Left ventricle myocardium superior (tissue), 1 donor: ENCODE data around the gene OR5V1. TPM values are rescaled to one million over a fixed set of nuclear protein-coding genes. Genes with fewer than 3 reads are reported as not detected.
"Not testable (repeated sequence)": the region's sequence is repeated elsewhere in the genome, so short reads cannot be mapped to it uniquely, and the experiment has no call there.

Experiments used
- ATAC-seq: fragments of 200-7000 bp; cut with Tn5 transposase; one replicate; pipeline ENCODE4 v1.9.1; 2020; ENCODE audit warnings: mild to moderate bottlenecking, moderate library complexity
- DNase-seq: peaks from one replicate; pipeline ENCODE4 v3.0.0-alpha.2; 2020
- intact Hi-C: fragments of 100-400 bp; cut with micrococcal nuclease; formaldehyde crosslinking; loops from one replicate; pipeline ENCODE4 v1.11.0; 2022
- long read RNA-seq: library from polyadenylated mRNA; unstranded; transcript quantifications from one replicate; pipeline ENCODE4 v2.0.0, GENCODE V29; 2021
- total RNA-seq: library from RNA; stranded (reverse); fragmentation: NEBNext Ultra II Directional; extraction: Animal tissue kit (Norgen Biotek cat#: 25700); gene quantifications from one replicate; pipeline ENCODE4 v1.2.1, GENCODE V29; 2021
- donor health status: DM: no; HTN: yes; CAD: no; lungs with severe emphysema.

OR5V1 gene
- total RNA-seq = not detected
- long read RNA-seq = 0 reads

DNA sequence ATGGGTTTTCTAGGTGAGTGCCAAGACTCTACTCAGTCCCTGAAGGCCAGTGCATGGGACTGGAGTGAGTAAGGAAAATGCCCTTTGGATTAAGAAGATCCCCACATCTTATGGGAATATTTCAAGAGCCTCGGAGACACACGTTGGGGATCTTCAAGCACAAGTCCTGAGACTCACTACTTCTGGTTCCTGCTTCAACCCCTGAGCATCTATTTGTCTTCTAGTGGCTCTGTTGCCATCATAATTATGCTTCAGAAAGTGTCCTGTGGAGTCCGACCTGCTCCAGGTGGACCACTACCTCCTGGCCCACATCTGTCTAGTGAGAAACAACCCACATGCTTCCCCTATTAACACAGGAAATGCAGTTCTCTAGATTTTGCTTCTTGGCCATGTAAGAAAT is at the start of gene OR5V1:
OR5V1 (minus strand) TSS at position 101 of the 400 bp plus-strand sequence. CDS start 12,670 bp downstream, outside the sequence.
- DNase-seq (no peak), ATAC-seq (no peak)
- intact Hi-C loops = no loop called here

DNA sequence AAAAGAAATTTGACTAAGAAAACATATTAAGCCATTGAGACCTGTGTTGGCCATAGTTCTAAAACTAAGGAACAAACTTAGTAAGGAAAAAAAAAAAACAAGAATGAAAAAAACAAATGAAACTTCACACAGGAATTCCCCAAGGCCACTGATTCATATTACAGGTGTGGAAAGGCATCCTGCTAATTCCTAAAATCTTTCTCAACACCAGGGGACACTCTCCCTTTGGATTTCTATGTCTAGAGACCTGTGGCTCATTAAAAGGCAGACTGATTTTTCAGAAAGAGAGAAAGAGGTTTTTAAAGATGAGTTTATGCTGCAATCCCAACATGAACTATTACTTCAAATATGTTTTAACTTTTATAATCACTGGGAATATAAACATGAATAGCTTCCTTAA is 45.9 kb upstream of the OR5V1 start, which contains the start of gene OR12D1:
OR12D1 (plus strand) TSS at position 341 of the 400 bp plus-strand sequence.
- intact Hi-C loops = no loop called here
- DNase-seq = no peak
- ATAC-seq = no peak

DNA sequence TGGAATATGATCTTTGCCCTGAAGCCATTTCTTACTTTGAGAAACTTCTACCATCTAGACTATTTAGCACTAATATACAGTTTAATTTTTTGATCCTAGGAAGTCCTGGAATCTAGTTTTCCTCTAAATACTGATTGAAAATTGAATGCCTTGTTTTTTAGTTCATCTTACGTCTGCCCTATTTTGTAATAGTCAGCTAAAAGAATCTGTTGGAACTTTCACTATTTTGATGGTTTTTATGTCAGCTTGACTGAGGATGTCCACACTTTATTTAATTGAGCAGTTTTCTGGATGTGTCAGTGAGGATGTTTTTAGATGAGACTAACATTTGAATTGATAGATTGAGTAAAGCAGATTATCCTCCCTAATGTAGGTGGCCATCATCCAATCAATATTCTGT is 35.1 kb upstream of the OR5V1 start:
- DNase-seq = no peak
- no peak for ATAC-seq
- intact Hi-C loops = no loop called here

DNA sequence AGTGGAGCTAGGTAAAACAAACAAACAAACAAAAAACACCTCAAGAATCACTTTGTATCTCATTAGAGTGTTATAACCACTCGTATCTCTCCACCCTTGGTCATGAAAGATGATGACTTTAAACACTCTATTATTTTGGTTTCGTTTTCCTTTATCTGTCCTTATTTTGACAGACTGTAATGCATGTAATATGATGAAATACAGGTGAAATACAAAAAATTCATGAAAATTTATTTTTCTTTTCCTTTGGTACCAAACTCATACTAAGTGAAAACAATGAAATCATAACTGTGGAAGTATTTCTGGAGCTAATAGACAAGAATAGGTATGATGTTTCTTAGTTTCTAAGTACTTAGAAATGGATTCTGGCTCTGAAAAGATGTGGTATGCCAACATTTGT is 30.9 kb upstream of the OR5V1 start:
- ATAC-seq (no peak), DNase-seq (no peak)
- intact Hi-C loops = no loop called here

DNA sequence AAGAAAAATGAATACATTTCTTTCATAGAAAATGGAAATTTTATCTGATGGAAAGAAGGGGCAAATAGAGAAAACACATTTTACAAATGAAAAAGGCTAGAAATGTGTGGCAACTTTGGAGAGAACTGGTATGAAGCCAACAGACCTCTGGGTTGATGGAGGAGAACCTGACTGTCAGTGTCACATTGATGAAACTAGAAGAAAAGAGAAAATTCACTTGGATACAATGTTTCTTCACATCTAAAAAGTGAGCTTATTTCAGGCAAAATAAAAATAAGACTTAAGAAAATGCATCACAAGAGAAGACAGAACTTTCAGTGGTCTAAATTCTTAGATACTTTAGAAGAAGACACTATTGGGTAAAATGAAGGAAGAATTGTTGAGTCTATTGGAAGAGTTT is 26.7 kb upstream of the OR5V1 start, which contains the start of gene OR12D2:
OR12D2 (plus strand) TSS at position 301 of the 400 bp plus-strand sequence. CDS start 1,069 bp downstream, outside the sequence.
- DNase-seq = no peak

DNA sequence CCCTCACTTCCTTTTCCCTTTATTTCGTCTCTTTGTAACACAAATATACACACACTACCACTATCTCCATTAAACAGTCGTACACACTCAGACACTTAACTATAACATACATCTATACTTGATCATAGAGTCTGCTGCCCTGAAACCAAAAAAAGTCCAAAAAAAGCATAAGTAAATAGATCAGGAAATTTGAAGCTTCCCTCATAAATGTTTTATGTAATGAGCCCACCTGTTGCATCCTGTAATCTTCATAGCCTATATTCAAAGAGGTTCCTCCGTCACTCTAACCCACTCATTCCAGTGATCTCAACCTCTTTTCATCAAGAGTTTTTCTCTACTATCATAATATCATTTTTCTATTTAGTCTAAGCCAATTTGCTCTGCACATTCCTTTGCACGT is 19.9 kb upstream of the OR5V1 start:
- ATAC-seq = no peak
- DNase-seq = no peak
- intact Hi-C loops = no loop called here

More for the DNA sequence above, 26.7 kb upstream of the OR5V1 start, which contains the start of gene OR12D2:
- no peak for ATAC-seq
- intact Hi-C loops = no loop called here

DNA sequence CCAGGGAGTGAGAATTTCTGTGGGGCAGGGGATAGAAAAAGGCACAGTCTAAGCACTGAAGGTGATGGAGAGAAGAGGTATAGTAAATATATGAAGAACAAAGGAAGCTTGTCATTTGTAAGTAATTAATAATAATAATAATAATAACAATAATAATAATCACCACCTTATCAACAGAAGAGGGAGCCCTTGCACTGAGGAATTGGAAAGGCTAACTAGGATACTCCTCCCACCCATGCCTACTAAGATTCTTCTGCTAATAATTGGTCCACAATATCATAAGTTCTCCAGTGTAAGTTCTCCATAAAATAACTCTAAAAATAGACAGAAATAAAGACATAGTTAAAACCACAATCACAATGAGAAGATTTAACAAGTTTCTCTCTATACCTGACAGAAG is 7.3 kb upstream of the OR5V1 start:
- no peak for DNase-seq
- intact Hi-C loops = no loop called here
- ATAC-seq = no peak

DNA sequence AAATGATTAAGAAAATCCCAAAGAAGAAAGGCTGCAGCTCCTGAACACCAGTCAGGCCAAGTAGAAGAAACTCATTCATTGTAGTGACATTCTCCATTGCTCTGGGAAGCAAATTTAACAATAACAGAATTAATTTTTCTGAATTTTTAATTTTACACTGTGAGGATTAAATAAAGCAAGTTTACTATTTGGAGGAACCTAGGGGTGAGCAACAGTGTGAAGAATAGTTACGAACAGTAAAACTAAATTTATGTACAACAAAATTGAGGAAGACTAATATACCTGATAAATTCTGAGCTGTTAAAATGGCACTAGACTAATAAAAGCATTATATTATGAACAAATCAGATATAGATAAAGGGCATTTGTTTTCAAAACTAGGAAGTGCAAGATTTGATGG is 6.5 kb upstream of the OR5V1 start, which contains the start of gene OR12D3:
OR12D3 (minus strand) TSS at position 101 of the 400 bp plus-strand sequence; CDS start at position 97, 4 bp downstream.
- intact Hi-C loops = no loop called here
- DNase-seq = no peak
- no peak for ATAC-seq

DNA sequence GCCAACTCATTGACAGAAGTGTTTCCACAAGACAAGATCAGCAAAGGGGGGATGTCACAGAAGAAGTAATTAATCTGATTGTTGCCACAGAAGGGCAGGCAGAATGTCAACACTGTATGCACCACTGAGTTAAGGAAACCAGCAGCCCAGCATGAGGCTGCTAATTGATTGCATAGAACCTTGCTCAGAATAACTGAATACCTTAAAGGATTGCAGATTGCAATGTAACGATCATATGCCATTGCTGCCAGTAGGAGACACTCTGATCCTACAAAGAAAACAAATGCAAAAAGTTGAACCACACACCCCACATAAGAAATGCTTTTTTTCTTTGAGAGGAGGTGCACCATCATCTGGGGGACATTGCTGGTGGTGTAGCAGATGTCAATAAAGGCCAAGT is 13.1 kb downstream of the OR5V1 start:
- ATAC-seq (no peak), DNase-seq (no peak)
- intact Hi-C loops = no loop called here

DNA sequence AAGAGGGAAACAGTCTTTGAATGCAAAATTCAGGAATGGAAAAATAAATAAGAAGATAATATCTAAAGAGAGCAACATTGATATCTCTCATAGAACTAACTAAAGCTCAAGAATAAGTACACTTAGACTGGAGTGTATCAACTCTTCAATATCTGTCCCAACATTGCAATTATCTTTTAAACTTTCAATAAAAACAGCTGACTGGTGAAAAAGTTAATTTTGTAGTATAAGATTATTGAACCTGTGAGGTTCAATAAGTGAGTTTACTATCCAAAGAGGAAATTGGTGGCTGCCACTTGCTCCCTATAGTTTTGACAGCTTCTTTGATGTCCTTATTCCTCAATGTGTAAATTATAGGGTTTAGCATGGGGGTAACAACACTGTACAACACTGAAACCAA is 13.7 kb downstream of the OR5V1 start:
- intact Hi-C loops = no loop called here
- ATAC-seq = no peak
- DNase-seq = no peak

DNA sequence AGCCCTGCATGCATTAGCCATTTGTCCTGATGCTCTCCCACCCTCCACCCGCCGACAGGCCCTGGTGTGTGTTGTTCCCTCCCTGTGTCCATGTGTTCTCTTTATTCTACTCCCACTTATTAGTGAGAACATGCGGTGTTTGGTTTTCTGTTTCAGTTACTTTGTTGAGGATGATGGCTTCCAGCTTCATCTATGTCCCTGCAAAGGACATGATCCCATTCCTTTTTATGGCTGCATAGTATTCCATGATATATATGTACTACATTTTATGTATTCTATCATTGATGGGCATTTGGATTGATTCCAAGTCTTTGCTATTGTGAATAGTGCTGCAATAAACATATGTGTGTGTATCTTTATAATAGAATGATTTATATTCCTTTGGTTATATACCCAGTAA is 19.3 kb downstream of the OR5V1 start:
- intact Hi-C loops, ATAC-seq, DNase-seq: not testable (repeated sequence)

DNA sequence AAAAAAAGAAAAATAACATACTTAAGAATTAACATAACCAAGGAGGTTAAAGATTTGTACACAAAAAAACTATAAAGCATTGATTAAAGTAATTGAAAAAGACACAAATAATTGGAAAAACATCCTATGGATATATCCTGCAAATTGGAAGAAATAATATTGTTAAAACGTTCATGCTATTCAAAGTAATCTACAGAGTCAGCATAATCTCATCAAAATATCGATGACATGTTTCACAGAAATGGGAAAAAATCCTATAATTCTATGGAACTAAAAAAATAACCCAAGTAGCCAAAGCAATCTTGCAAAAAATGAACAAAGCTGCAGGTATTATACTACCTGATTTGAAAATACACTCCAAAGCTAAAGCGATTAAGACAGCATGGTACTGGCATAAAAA is 23.3 kb downstream of the OR5V1 start:
- intact Hi-C loops = no loop called here
- DNase-seq (no peak), ATAC-seq (no peak)

DNA sequence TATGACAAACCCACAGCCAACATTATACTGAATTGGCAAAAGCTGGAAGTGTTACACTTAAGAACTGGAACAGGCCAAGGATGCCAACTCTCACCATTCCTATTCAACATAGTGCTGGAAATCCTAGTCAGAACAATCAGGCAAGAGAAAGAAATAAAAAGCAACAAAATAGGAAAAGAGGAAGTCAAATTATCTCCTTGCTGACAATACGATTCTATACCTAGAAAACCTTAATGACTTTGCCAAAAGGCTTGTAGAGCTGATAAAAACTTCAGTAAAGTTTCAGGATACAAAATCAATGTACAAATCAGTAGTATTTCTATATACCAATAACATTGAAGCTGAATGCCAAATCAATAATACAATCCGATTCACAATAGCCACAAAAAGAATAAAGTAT is 32.4 kb downstream of the OR5V1 start:
- ATAC-seq = no peak
- intact Hi-C loops = no loop called here
- DNase-seq = no peak

DNA sequence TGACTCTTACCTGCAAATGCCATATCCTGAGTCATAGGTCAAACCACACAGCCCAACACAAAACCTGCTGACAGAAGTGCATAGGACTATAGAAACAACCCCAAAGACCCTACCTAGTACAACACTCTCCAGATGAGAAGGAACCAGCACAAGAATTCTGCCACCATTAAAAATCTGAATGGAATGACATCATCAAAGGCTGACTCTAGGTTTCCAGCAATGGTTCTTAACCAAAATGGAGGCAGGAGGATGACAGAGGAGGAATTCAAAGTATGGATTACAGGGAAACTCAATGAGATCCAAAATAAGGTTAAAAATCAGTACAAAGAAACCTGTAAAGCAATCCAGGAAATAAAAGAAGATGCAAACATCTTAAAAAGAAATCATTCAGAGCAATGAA is 36.0 kb downstream of the OR5V1 start:
- intact Hi-C loops = no loop called here
- ATAC-seq = no peak
- no peak for DNase-seq

DNA sequence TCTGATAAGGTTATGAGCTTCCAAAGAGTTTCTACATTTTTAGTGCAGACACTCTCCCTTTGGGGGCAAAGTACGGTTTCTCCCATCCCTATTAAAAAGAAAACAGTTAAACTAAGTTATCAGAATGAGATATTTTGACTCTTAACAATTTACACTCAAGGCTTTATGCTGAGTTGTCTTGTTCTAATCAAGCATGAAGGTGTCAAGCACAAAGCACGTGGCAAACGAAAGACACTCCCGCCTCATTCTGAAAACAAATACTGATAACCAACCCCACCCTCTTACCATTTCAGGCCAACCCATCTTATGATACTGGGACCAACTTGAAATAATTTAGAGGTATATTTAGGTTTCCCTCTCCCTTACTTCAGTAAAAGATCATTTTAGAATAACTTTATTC is 42.9 kb downstream of the OR5V1 start:
- ATAC-seq = no peak
- DNase-seq = no peak
- intact Hi-C loops = no loop called here

DNA sequence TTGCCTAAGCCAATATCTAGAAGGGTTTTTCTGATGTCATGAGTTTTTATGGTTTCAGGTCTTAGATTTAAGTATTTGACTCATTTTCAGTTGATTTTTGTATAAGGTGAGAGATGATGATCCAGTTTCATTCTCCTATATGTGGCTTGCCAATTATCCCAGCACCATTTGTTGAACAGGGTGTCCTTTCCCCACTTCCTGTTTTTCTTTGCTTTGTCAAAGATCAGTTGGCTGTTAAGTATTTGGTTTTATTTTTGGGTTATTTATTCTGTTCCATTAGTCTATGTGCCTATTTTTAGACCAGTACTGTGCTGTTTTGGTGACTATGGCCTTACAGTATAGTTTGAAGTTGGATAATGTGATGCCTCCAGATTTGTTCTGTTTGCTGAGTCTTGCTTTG is 45.3 kb downstream of the OR5V1 start:
- intact Hi-C loops, ATAC-seq, DNase-seq: not testable (repeated sequence)

DNA sequence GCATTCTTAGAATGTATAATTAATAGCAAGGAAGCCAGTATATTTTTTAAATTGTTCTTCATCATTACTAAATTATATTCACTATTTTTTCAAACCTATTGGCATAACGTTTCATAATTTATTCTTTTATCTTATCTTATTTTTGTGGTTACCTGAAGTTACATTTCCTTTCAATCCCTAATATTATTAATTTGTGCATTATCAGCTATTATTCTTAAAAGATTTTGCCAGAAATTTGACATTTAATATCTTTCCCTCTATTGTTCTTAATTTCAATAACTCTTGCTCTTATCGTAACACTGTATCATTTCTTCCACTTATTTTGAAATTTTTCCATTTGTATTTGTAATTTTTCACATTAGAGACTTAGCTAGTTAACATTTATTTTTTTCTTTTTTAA is 48.7 kb downstream of the OR5V1 start:
- no peak for ATAC-seq
- DNase-seq = no peak
- intact Hi-C loops = no loop called here

Other genes with a start within 250 kb of the OR5V1 start
- not detected for gene OR2J2, start 198.0 kb downstream of the OR5V1 start, total RNA-seq
- not detected for gene OR14J1, start 67.2 kb downstream of the OR5V1 start, total RNA-seq
- not detected for gene OR12D3, start 6.4 kb upstream of the OR5V1 start, total RNA-seq
- gene OR12D2, start 26.8 kb upstream of the OR5V1 start, total RNA-seq = not detected
- gene OR12D1, start 46.1 kb upstream of the OR5V1 start, total RNA-seq = not detected
- not detected for gene OR10C1, start 70.4 kb upstream of the OR5V1 start, total RNA-seq
- gene OR11A1, start 88.2 kb upstream of the OR5V1 start, total RNA-seq = not detected
- gene OR2H1, start 88.3 kb upstream of the OR5V1 start, total RNA-seq = not detected
- 0.40 TPM for gene MAS1L, start 119.1 kb upstream of the OR5V1 start, total RNA-seq
- gene UBD, start 190.9 kb upstream of the OR5V1 start, total RNA-seq = not detected
- not detected for gene OR2H2, start 216.3 kb upstream of the OR5V1 start, total RNA-seq